Transverse colon (tissue), 4 donors: ENCODE measurements around the gene COL21A1.

Experiments
- EP300 ChIP-seq: sonication (generic); formaldehyde crosslinking; IDR thresholded peaks from one replicate; pipeline ENCODE4 v1.6.1; 2017; ENCODE audit warnings: antibody characterized with exemption, low read depth
- POLR2AphosphoS5 ChIP-seq, 3 donors: sonication (generic); formaldehyde crosslinking; IDR thresholded peaks; one replicate each; pipeline ENCODE4 v1.6.1; 2016; ENCODE audit warnings: antibody characterized with exemption in 3 of 3
- TF ChIP-seq, protein P1 (sequence below), 5 experiments: fragments of 200-600 bp in 3 of 5; fragments of 450-650 bp in 2 of 5; sonication (generic) in 3 of 5; IDR thresholded peaks; 1 replicate in 2 of 5; 2 replicates in 3 of 5; pipeline ENCODE4 v1.5.1; 2016 to 2017; ENCODE audit warnings: antibody characterized with exemption in 5 of 5, inconsistent platforms in 3 of 5, mild to moderate bottlenecking in 2 of 5, moderate library complexity in 1 of 5

GRCh38 chr6:56158571-56158970 lies 88.8 kb downstream of the COL21A1 start:
- TF ChIP-seq, protein P1, sequence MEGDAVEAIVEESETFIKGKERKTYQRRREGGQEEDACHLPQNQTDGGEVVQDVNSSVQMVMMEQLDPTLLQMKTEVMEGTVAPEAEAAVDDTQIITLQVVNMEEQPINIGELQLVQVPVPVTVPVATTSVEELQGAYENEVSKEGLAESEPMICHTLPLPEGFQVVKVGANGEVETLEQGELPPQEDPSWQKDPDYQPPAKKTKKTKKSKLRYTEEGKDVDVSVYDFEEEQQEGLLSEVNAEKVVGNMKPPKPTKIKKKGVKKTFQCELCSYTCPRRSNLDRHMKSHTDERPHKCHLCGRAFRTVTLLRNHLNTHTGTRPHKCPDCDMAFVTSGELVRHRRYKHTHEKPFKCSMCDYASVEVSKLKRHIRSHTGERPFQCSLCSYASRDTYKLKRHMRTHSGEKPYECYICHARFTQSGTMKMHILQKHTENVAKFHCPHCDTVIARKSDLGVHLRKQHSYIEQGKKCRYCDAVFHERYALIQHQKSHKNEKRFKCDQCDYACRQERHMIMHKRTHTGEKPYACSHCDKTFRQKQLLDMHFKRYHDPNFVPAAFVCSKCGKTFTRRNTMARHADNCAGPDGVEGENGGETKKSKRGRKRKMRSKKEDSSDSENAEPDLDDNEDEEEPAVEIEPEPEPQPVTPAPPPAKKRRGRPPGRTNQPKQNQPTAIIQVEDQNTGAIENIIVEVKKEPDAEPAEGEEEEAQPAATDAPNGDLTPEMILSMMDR (IDR thresholded peaks at IDR 0.05), result no peak
- TF ChIP-seq EP300 (no peak), POLR2AphosphoS5 (IDR thresholded peaks at IDR 0.05) (no peak)
